ENCODE measurements around the gene PLS3. TPM values are rescaled to one million over a fixed set of nuclear protein-coding genes. Genes with fewer than 3 reads are reported as not detected.
A peak's percentile ranks its signal among the peaks of the same experiment; 100 is the strongest.

Gene PLS3
- polyA plus RNA-seq, 1 donor from 2014 or later: 3.8 TPM

GRCh38 chrX:115650916-115651315 lies 89.9 kb downstream of the PLS3 start:
- Histone ChIP-seq H3F3A (ENCODE audit: insufficient read depth, low read length, poor library complexity, severe bottlenecking) (no peaks in the 10 kb centered on the region), H3K27me3 (ENCODE audit: insufficient read depth, low read depth, low read length) (no peaks in the 10 kb centered on the region), H3K36me3 (ENCODE audit: insufficient read depth, low read length) (no peaks in the 10 kb centered on the region), H3K9ac (ENCODE audit: low read length) (no peak overlapping the region), H3K4me2 (ENCODE audit: low read length) (no peak overlapping the region), H3K9me2 (ENCODE audit: insufficient read depth, low read length) (no peaks in the 10 kb centered on the region), H4K20me1 (ENCODE audit: insufficient read depth) (no peaks in the 10 kb centered on the region), H3K4me3 (ENCODE audit: low read length) (no peak overlapping the region), H2AFZ (ENCODE audit: low read depth, low read length) (no peak overlapping the region), H3K9me3 (ENCODE audit: low read length) (no peaks in the 10 kb centered on the region), H3K27ac (ENCODE audit: low read length) (no peak overlapping the region), H3K79me2 (replicated peaks; ENCODE audit: insufficient read depth, low read length) (no peaks in the 10 kb centered on the region)
- TF ChIP-seq TAF1 (IDR thresholded peaks at IDR 0.05; ENCODE audit: low read depth): no peak
- no peak for TF ChIP-seq EP300 (conservative IDR thresholded peaks at IDR 0.05; ENCODE audit: poor library complexity, severe bottlenecking)
- no peak for TF ChIP-seq MXI1 (conservative IDR thresholded peaks at IDR 0.05; ENCODE audit: poor library complexity, severe bottlenecking)
- TF ChIP-seq REST (IDR thresholded peaks at IDR 0.05; ENCODE audit: borderline replicate concordance): no peak
- TF ChIP-seq EZH2 (IDR thresholded peaks at IDR 0.05; ENCODE audit: borderline replicate concordance, insufficient read depth, low read length, poor library complexity, severe bottlenecking): no peak
- TF ChIP-seq CTCF (IDR thresholded peaks at IDR 0.05; ENCODE audit: poor library complexity, severe bottlenecking): peak; percentile 69
- TF ChIP-seq RAD21 (conservative IDR thresholded peaks at IDR 0.05): peak; percentile 69
- peak; percentile 58 for TF ChIP-seq SMC3 (conservative IDR thresholded peaks at IDR 0.05; ENCODE audit: poor library complexity)

- Histone ChIP-seq H3F3A (ENCODE audit: insufficient read depth, low read length, poor library complexity, severe bottlenecking) (no peaks in the 10 kb centered on the region), H3K4me3 (ENCODE audit: low read length) (no peak overlapping the region), H4K20me1 (ENCODE audit: insufficient read depth) (no peaks in the 10 kb centered on the region), H3K9me2 (ENCODE audit: insufficient read depth, low read length) (no peaks in the 10 kb centered on the region), H3K27ac (ENCODE audit: low read length) (no peak overlapping the region), H2AFZ (ENCODE audit: low read depth, low read length) (no peak overlapping the region), H3K79me2 (replicated peaks; ENCODE audit: insufficient read depth, low read length) (no peaks in the 10 kb centered on the region), H3K4me2 (ENCODE audit: low read length) (no peak overlapping the region), H3K27me3 (ENCODE audit: insufficient read depth, low read depth, low read length) (no peaks in the 10 kb centered on the region), H3K9me3 (ENCODE audit: low read length) (no peaks in the 10 kb centered on the region), H3K9ac (ENCODE audit: low read length) (no peak overlapping the region), H3K36me3 (ENCODE audit: insufficient read depth, low read length) (no peaks in the 10 kb centered on the region)
- TF ChIP-seq REST (IDR thresholded peaks at IDR 0.05; ENCODE audit: borderline replicate concordance): no peak
Observed at GRCh38 chrX:115652221-115652620, 91.2 kb downstream of the PLS3 start.
